Hematopoietic multipotent progenitor cell (in vitro differentiated cells): Measurements from ENCODE around the gene THYN1. TPM values are rescaled to one million over a fixed set of nuclear protein-coding genes. Genes with fewer than 3 reads are reported as not detected.
A peak's percentile ranks its signal among the peaks of the same experiment; 100 is the strongest.
"Not testable (repeated sequence)": the region's sequence is repeated elsewhere in the genome, so short reads cannot be mapped to it uniquely, and the experiment has no call there.

Experiments used
- DNase-seq, 3 donors: peaks; one replicate each; pipeline ENCODE4 v3.0.0-alpha.2; 2011 to 2015; ENCODE audit warnings: low read depth in 2 of 3, low spot score in 2 of 3
- total RNA-seq: library from RNA; depleted of rRNA; stranded (reverse); fragments of >200 nt; gene quantifications from one replicate; pipeline ENCODE4 v1.2.3, GENCODE V29; 2012

Gene THYN1
- 37.4 TPM for total RNA-seq

DNA sequence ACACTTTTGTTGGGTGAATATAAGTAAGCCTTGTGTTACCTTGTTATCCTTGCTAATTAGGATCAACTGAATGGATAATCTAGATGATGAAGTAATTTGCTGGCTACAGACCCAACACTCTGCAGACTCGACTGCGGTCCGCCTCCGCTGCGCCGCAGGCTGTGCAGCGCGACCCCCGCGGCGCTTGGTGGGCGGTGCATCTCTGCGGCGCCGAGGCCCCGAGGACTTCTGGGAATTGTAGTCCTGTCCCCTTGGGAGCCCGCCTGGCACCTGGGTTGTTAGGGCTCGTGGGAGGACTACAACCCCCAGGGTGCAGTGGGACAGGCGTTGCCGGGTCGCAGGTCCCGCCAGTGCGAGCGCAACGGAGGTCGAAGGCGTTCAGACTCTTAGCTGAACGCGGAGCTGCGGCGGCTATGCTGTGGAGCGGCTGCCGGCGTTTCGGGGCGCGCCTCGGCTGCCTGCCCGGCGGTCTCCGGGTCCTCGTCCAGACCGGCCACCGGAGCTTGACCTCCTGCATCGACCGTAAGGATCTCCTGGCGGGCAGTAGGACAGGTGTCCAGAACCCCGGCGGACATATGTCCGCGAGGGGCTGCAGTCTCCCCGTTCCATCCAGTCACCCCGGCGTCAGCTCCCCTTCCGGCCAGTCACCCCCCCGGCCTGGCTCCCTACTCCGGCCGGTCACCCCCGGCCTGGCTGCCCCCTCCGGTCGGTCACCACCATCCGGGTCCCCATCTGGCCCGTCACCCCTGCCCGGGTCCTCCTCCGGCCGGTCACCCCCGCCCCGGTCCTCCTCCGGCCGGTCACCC lies at the start of gene THYN1, which contains the start of gene ACAD8:
Gene THYN1 (minus strand): TSS at position 165 of the 806 bp plus-strand sequence. CDS start 470 bp downstream, outside the sequence.
Gene ACAD8 (plus strand): TSS at position 381 of the 806 bp plus-strand sequence. CDS start 33 bp downstream, at position 414.
- peak; percentile 85 to 98 (median 98) for DNase-seq

DNA sequence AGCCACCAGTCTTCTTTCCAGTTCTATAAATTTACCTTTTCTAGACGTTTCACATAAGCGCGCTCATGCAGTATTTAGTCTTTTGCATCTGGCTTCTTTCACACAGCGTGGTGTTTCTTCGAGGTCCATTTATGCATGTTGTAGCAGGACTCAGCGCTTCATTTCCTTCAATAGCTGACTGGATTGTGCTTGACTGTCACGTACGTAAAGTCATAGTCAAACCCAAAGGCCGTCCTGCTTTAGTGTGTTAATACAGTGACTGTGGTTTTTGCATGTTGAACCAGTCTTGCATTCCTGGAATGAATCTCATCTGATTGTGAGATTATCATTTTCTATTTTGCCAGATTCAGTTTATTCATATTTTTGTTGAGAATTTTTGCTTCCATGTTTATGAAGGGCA lies 41.5 kb upstream of the THYN1 start:
- DNase-seq: no peak

DNA sequence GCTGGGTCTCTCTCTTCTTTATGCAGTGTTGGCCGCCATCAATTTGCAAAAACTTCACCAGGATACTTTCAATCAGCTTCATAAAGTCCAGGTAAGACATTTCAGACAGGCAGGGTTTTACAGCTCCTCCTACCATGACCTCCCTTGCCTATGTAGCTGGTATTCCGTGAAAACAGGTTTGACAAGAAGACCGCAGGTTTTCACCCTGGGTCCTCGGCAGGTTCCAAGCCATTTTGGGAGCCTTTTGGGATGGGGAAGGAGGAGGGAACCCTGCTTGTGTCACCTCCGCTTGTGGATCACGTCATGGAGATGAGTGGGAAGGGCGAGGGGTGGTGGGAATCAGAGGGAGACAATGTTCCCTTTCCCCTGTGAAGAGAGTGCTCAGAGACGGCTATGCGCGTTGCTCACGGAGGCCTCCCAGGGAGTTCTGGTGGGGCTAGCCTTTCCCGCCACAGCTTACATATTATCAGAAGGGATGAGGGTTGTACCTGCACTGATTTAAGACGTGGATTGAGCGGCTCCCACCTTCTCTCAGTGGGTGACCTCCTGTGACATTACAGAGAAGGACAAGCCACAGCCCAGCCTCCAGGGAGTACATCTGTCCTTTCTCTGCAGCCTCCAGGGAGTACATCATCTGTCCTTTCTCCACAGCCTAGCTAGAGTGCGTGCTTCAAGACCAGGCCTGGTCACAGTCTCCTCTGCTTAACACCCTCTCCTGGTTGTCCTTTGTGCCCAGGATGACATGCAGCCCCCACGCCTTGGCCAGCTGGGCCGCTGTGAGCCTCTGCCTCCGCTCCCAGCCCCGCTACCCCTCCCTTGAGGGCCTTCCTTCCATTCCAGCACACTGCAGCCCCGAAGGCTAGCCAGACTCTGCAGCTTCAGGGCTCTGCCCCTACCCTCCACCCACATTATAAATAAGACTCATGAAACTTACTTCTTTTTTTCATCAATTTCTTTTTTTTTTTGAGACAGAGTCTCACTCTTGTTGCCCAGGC lies 40.3 kb upstream of the THYN1 start:
- no peak for DNase-seq

DNA sequence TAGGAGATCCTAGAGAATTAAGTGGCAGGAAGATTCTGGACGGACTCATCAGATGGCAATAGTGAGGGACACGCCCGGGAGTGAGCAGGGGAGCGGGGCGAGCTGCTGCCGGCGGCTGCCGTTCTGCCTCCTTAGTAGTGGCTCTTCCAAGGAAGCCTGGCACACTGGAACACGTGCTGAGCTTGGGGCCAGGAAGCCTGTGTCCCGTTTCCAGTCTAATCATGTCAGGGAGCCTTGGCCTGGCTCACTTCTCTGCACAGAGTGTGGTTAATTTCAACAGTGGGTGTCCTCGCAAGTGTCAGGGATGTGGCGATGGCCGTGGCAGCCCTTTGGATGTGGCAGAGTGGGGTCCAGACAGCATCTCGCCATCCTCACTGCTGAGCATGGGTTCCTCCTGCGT lies 39.5 kb upstream of the THYN1 start:
- no peak for DNase-seq

DNA sequence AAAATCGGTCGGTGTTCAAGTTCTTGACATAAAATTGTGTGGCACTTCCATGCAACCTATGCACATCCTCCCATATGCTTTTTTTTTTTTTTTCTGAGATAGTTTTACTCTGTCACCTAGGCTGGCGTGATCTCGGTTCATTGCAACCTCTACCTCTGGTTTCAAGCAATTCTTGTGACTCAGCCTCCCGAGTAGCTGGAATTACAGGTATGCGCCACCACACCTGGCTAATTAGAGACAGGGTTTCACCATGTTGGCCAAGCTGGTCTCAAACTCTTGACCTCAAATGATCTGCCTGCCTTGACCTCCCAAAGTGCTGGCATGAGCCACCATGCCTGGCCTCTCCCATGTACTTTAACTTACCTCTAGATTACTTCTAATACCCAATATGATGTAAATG lies 38.0 kb upstream of the THYN1 start:
- DNase-seq: no peak

DNA sequence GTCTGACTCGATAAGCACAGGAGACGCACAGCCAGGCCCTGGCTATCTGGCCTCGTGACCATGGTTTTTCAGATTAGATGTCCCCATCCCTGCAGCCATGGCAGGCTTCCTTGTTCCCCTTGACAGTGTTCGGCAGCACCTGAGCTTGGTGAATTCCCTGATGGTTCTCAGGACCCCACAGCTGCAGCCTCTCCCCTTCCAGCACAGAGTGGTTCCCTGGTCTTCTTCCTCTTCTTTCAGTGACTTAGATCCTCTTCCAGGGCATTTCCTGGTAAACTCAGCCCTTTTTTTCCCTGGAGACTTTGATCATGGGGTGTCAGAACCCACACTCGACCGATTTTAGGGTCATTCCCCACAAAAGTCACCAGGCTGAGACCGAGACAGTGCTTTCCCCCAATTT lies 37.5 kb upstream of the THYN1 start:
- DNase-seq: no peak

DNA sequence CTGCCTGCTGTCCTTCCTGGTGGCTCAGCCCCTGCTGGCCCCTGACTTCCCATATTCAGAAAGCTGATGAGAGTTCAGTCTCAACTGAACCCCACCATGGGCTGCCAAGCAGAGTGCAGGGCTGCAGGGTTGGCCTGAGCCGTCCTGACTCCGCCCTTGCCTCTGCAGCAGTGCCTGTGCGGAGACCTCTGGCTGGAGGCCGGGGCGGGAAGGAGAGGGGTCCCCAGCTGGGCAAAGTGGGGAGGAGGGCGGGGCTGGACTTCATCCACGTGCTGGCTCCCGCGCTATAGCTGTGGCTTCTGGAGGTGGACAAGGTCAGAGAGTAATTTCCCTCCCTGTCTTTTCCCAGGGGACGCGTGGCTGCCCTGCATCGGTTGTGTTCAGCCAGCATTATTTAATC lies 36.6 kb upstream of the THYN1 start:
- no peak for DNase-seq

DNA sequence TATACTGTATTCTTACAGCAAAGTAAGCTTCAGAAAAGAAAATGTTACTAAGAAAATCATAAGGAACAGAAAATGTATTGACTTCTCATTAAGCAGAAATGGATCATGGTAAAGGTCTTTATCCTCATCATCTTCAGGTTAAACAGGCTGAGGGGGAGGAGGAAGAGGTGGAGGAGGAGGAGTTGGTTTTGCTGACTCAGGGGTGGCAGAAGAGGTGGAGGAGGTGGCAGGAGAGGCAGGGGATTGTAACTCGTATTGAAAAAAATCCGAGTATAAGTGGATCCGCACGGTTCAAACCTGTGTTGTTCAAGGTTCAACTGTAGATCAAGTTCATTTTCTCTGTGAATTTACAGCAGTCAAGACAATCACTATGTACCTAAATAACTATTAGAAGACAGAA lies 36.0 kb upstream of the THYN1 start:
- DNase-seq: no peak

DNA sequence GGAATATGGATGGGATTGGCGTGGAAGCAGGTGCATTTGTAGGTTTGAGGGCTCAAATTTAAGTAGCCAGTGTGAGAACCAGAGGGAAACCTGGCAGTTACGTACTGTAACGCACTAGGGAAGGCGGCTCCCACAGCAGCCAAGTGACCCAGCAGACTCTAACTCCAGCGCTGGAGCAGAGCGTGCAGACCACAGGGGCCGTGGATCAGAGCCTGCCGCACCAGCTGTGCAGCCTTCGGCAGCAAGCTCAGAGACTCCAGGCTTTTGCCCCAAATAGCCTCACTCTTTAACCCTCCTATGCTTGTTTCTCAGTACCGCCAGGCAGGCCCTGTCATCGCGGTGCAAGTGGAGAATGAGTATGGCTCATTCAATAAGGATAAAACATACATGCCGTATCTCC lies 35.3 kb upstream of the THYN1 start:
- DNase-seq: no peak

DNA sequence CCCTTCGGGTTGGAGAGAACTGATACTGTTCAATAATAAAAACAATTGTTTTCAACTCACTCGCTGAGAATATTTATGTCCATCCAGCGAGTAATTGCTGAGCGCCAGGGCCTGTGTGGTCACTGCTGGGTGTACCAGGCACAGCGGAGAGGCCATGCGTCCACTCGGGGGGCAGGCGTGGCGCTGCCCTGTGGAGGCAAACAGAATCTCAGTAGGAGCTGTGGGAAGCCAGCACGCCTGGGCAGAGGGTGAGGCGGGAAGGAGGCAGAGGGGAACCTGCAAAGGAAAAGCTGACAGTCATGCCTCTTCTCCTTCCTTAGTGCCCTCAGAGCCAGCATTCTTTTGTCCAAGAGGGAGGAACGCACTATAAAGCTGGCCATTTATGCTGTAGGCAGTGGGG lies 34.4 kb upstream of the THYN1 start:
- no peak for DNase-seq

DNA sequence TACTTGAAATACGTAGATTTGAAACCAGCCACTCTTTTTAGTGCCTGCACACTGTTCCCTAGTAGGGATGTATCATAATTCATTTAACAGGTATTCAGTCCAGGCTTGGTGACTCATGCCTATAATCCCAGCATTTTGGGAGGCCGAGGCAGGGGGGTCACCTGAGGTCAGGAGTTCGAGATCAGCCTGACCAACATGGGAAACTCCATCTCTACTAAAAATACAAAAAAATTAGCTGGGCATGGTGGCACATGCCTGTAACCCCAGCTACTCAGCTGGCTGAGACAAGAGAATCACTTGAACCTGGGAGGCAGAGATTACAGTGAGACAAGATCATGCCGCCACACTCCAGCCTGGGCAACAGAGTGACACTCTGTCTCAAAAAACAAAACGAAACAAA lies 31.2 kb upstream of the THYN1 start:
- DNase-seq: not testable (repeated sequence)

DNA sequence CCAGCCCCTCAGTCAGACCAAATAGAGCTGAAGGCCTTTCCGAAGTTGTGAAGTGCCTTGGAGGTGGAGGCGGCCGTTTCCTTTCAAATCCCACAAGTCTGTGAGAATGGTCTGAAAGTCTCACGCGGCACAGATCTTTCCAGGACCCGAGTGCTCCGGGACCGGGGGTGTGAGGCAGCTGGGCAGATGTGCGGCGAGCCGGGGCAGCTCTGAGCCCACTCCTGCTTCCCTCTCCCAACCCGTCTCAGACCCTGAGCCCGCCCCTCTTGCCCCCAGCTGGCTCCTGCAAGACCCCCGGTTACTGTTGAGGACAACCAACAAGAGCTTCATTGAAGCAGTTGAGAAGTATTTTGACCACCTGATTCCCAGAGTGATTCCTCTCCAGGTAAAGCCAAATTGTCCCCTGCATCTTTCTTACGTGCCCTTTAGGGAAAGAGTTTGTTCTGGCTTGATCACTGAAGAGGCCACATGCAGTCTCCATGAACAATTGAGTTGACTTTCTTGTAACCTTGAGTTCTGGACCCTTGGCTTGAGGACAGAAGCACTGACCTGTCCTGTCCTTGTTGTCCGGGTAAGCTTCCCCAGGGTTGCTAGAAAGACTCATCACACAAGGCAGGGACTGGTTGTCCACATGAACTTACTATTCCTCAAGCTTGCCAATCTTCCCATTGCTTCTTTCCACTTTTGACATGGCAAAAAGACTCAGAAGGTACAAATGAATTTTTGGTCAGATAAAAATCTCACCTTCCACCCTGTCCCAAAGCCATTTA lies 30.5 kb upstream of the THYN1 start:
- DNase-seq: no peak

DNA sequence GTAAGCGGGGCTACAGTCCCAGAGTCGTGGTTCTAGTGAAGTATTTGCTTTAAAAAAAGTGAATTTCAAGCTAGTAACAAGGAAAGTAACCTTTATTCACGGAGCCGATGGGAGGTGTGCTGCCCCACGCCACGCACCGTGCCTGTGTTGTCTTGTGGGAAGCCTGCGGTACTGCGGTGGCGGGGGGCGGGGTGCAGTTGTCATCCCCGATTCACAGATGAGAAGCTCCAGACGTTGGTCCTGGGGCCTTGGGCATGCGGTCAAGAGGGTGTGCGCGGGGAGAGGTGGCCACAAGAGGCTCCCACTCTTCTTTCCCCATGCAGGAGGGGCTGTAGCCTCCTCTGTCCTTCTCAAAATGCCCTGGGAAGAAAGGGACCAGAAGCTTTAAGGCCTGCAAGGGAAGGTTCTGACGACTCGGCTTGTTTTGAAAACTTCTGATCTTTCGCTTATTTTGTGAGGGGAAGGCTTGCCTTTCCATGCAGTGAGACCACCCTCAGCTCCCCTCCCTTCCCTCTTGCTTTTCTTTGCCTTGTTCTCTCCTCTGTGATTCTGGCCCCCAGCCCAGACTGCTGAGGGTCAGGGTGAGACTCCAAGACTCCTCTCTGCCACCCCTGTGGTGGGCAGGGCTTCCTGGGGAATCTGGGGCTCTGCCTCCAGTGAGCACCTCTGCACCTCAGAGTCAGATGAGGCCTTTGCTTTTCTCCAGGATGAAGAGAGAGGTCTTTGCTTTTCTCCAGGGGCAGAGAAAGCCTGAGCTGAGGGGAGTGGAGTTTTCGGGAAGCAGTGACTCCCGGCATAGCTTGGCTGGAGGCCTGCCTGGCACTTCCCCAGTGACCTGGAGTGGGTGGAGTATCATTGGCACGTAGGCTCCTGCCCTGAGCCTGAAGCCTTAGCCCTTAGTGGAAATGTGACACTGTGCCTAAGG lies 29.2 kb upstream of the THYN1 start:
- no peak for DNase-seq

DNA sequence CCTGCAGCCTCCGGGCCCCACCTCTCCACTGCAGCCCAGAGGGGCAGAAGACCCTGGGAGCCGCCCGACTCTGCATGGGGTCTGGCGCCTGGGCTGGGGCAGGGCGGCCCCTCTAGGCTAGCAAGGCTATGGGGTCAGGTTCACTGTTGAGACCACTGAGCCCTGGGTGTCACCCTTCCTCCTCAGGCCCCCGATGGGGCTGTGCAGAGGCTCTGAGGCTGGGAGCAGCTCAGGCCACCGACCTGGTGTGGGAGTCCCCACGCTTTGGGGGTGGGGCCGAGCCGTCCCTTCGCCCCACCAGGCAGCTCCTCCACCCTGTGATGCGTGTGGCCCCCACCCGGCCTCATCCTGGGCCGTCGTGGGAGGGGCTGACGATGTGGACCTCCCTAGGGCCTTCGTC lies 28.5 kb upstream of the THYN1 start:
- not testable (repeated sequence) for DNase-seq

DNA sequence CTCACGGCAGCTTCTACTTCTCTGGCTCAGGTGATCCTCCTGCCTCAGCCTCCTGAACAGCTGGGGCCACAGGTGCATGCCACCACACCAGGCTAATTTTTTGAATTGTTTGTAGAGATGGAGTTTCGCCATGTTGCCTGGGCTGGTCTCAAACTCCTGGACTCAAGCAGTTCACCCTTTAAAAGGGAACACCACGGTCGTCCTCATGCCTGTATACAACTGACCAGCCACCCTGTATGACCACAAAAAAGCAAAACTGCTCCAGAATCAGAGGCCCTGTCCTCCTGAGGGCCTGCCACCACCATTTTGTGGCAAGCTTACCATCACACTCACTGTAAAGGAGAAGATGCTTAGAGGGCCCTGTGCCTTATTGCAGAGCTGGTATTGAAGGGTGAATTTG lies 25.2 kb upstream of the THYN1 start:
- DNase-seq: no peak

DNA sequence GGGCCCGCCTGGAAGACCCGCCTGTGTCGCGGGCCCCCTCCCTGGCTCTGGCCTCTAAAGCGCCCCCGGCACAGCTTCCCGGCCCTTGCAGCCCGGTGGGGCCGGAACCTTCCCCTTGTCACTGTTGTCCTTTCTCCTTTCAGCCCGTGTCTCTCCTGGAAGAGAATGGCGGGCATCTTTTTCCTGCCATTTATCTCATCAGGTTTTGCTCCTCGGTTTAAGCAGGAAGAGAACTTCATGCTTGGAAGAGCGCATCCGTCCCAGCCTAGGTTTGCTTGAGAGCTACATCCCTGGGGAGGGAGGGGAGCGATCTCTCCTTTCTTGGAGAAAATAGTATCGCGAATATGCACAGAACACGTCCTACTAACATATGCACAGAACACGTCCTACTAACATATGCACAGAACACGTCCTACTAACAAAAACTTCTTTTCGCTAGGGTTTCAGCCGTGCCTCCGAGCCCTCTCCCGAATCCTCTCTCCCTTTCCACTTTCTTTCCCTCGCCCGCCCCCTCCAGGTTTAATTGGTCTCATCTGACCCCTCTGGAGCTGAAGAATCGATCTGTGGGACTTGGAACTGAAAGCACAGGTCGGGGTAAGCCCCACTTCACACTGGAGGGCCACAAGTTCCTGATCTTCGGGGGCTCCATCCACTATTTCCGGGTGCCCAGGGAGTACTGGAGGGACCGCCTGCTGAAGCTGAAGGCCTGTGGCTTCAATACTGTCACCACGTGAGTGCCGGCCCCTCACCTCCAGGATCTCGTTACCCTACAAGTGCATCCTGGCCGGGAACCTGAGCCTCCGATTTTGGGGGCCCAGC lies 24.2 kb upstream of the THYN1 start:
- DNase-seq: no peak

DNA sequence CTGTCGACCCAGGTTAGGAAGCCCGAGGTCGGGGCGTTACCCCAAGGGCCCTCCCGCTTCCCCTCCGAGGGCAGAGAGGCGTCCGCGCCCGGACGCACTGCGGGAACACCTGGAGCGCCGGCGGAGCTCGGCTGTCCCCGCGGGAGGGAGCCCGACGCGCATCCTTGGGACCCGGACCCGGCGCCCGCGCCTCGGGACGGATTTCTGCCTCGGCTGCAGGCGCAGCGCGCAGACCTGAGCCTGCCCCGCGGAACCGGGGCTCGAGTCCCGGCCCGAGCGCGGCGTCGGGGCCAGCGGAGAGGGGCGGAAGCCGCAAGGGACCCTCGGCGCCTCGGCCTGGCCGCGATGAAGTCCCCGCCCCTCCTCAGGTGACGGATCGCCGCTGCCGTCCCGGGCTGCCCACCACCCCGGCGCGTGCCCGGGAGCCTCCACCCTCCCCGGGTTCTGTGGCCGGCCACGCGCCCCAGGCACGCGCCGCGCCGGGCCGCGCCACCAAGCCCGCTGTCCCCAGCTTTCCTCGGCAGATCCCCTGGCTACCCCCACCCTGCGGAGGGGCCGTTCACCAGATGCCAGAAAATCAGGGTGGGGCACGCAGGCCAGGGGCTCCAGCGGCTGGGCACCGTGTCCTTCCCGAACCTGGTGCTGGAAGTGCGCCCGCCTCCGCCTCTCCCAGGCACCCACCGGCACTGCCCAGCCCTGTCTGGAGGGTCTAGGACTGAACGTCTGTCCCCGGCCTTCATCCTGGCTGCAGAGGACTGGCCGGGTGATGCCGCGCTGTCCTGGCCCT lies 23.4 kb upstream of the THYN1 start:
- DNase-seq: no peak
